Fibroblast of pulmonary artery (primary cell): ENCODE data around the gene LINC00237.

ENCODE experiments used
- DNase-seq: peaks from one replicate; pipeline ENCODE4 v3.0.0-alpha.2; 2010; ENCODE audit warnings: low read depth
- H3K4me3 ChIP-seq: replicated peaks from 2 replicates; pipeline ENCODE4 v1.5.1; 2011; ENCODE audit warnings: low read depth, mild to moderate bottlenecking, control low read depth, low read length, moderate library complexity
- TF ChIP-seq, protein P1 (sequence below): IDR thresholded peaks from 2 replicates; pipeline ENCODE4 v1.5.1; 2011; ENCODE audit warnings: mild to moderate bottlenecking, control low read depth, low read length, inconsistent platforms; ENCODE audit errors: missing control alignments

Gene LINC00237

DNA sequence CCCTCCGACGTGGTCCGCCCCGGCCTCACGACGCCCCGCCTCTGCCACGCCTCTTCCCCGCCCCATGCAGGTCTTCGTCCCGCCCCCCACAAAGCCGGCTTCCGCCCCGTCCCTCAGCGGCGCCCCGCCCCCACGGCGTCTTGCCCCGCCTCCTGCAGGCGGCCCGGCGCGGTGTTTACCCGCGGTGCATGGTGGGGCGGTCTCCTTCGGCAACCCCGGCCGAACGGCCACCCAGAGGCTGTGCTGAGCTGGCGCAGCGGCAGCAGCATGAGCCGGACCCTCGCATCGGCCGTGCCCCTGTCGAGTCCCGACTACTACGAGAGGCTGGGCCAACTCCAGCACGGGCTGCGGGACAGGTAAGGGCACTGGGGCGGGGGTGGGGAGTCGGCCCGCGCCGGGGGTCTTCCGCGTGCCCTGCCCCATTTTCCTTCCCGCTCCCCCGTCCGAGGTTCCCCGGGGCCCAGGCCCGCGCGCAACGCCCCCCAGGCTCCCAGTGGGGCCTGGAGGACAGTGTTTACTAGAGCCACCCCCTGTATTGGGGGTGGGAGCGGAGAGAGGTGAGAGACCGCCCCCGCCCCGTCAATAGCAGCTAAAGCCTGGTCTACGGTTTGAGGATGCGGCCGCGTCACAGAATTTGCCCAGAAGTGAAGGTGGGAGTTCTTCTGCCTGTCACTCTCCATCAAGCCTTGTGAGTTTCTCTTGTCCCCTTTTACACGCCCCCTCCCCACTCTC lies 19.9 kb upstream of the LINC00237 start, which contains the start of gene KIZ:
Gene KIZ, plus strand, starts transcription at position 234 of the 732 bp plus-strand sequence. Its CDS starts 34 bp downstream, at position 268.
- peak; percentile 96 for DNase-seq

DNA sequence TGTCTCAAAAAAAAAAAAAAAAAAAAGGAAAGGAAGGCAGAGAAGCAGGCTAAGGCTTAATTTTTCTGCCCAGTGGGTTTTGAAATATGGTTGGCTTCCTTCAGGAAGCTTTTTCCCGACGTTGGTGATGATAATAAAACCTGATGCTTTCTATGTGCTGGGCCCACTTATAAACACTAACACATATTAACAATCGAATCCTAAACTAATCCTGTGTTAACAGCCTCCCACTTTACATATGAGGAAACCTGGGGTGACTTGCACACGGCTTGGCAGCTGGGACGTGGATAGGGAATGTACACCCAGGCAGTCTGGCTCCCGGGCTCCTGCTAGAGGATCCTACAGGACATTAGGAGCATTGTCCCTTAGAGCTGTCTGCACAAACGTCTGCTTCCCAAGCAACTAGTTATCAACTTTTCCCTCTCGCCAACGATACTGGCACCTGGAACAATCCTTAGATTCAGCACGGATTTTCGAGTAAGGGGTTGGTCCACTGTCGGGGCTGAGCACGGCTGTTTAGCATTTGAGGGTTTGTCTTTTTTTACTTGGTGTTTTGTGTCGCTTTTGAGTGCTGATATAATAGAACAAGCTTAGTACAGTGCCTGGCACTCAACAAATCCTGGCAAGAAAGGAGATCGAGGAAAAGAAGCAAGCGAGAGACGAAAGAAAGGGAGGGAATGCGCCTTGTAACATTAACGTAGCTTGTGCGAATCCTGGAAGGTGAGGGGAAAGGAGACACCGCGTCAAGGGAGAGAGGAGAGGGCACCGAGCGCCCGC lies 19.1 kb upstream of the LINC00237 start:
- H3K4me3 ChIP-seq = peak overlapping the region; percentile 79
- TF ChIP-seq, protein P1, sequence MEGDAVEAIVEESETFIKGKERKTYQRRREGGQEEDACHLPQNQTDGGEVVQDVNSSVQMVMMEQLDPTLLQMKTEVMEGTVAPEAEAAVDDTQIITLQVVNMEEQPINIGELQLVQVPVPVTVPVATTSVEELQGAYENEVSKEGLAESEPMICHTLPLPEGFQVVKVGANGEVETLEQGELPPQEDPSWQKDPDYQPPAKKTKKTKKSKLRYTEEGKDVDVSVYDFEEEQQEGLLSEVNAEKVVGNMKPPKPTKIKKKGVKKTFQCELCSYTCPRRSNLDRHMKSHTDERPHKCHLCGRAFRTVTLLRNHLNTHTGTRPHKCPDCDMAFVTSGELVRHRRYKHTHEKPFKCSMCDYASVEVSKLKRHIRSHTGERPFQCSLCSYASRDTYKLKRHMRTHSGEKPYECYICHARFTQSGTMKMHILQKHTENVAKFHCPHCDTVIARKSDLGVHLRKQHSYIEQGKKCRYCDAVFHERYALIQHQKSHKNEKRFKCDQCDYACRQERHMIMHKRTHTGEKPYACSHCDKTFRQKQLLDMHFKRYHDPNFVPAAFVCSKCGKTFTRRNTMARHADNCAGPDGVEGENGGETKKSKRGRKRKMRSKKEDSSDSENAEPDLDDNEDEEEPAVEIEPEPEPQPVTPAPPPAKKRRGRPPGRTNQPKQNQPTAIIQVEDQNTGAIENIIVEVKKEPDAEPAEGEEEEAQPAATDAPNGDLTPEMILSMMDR = peak; percentile 29
- peak; percentile 50 for DNase-seq

More for the DNA sequence above, 19.9 kb upstream of the LINC00237 start, which contains the start of gene KIZ:
- TF ChIP-seq, protein P1 = no peak
- peak within 1 kb of the TSS; percentile 79 for H3K4me3 ChIP-seq

DNA sequence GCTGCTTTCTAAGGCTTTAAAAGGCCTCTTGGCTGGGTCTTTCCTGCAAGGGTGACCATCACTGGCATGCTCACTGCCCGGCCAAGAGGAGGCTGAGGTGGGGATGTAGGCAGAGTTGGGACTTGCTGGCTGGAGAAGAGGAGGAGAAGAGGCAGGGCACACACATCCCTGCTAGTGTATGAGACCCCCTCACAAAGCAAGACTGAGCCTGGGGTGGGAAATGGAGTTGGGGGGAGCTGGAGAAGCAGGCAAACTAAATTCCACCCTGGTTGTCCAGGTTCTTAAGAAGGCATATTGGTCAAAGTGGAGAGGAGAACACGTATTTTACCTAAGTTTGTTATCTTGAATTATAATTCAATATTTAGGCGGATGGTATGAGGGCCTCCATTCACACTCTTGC lies 18.0 kb upstream of the LINC00237 start:
- DNase-seq = no peak
- H3K4me3 ChIP-seq = no peak overlapping the region
- TF ChIP-seq, protein P1 = no peak

DNA sequence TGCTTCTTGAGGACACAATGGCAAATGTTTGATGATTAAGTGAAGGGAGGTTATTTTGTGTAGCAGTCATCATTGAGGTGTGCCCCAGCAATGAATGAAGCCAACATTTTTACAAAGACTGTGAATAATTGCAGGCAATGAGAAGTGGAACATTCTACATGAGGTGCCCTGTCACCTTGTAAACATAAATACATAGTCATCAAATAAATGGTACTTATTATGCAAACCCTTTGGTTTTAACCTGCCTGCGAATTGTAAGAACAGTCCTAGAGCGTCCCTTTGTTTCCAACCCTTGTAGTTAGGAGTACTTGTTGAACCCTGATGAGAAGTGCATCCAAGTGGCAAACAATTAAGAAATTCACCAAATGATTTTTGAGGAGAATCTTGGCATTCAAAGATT lies 12.6 kb upstream of the LINC00237 start:
- DNase-seq = no peak
- no peak overlapping the region for H3K4me3 ChIP-seq
- TF ChIP-seq, protein P1 = no peak

DNA sequence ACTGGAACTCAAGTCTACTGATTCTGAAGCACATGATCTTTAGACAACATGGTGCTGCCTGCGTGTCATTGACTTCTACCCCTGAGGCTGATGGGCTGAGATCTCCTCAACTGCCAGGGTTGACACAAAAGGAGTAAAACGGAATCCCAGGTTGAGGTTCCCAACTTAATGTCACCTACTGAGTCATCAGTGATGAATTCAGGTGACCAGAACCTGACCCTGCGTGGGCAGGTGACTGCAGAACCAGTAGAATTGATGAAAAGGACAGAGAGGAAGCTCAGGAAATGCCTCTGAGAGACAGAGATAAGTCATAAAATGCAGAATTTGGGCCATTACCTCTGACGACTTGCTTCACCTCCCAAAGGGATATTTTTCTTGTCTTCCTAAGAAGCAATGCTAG lies 12.0 kb upstream of the LINC00237 start:
- TF ChIP-seq, protein P1 = no peak
- H3K4me3 ChIP-seq = no peak overlapping the region
- DNase-seq = no peak

DNA sequence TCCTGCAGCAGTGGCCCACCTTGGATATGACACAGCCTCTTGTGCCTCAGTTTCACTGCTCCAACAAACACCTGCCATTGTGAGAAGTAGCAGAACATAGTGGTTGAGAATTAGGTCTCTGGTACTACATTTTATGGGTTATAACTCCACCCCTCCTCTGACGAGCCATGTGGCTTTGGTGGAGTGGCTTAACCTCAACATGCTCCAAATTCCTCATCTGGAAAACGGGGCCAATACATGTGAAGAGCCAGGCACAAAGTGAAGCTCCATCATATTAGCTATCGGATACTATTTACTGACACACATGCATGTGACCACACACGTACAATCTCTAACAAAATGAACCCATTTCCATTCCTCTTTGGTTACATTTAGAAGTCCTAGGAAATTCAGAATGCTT lies 11.4 kb upstream of the LINC00237 start:
- DNase-seq = no peak
- H3K4me3 ChIP-seq = no peak overlapping the region
- TF ChIP-seq, protein P1 = no peak
